GM21737 (cell line): Measurements from ENCODE around the gene ALG14.
"Not testable (repeated sequence)": the region's sequence is repeated elsewhere in the genome, so short reads cannot be mapped to it uniquely, and the experiment has no call there.

Experiments used
- ATAC-seq: cut with Tn5 transposase; IDR thresholded peaks from one replicate; pipeline ENCODE4 v1.9.1; 2021; ENCODE audit warnings: mild to moderate bottlenecking, moderate library complexity; ENCODE audit not compliant: unreplicated experiment

The ALG14 gene

DNA sequence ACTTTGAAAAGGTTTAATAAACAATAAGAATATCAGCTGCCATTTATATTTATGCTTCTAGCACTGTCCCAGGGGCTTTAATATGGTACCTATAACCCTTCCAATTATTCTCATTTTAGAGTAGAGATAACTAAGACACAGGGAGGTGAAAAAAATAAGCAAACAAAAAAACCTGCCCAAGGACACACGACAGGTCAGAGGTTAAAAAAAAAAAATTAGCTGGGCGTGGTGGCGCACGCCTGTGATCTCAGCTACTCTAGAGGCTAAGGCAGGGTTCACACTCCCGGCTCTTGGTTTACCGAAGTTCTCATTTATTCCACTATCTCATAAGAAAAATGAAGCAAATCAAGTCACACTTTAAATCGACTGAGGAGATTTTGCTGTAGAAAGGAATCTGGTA, 111.2 kb downstream of the ALG14 start:
- no peak for ATAC-seq

GRCh38 chr1:94958081-94958480, 114.7 kb downstream of the ALG14 start:
- ATAC-seq, result no peak

DNA sequence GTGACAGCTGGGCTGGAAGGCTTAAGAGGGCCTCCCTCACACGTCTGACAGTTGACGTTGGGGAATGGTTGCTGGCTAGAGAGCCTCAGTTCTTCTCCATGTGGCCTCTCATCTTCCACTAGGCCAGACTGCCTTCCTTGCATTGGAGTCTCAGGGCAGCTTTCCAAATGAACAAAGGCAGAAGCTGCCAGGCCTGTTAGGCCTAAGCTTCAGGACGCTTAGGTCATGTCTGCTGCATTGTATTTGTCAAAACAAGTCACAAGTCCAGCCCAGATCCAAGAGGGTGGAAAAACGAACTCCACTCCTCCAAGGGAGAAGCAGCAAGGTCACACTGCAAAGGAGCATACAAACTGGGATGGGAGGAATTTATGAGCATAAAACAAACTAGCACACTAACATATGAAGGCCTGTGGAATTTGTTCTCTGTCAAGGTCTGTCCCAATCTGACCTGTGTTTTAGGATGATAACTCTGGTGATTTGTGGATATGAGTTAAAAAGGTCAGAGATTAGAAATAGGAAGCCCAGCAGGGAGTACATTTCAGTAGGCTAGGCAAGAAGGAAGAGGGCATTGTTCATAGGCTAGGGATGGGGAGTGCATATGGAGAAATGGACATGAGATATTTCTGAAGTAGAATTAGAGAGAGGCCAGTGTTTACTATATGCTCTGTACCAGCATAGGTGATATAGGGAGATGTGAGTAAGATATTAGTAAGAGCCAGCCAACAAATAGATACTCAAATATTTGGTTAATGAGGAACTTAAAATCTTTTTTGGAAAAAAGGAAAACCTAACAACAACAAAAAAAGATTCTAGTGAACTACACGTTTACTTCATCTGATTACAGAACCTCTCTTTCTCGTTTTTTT, 116.8 kb downstream of the ALG14 start:
- no peak for ATAC-seq

DNA sequence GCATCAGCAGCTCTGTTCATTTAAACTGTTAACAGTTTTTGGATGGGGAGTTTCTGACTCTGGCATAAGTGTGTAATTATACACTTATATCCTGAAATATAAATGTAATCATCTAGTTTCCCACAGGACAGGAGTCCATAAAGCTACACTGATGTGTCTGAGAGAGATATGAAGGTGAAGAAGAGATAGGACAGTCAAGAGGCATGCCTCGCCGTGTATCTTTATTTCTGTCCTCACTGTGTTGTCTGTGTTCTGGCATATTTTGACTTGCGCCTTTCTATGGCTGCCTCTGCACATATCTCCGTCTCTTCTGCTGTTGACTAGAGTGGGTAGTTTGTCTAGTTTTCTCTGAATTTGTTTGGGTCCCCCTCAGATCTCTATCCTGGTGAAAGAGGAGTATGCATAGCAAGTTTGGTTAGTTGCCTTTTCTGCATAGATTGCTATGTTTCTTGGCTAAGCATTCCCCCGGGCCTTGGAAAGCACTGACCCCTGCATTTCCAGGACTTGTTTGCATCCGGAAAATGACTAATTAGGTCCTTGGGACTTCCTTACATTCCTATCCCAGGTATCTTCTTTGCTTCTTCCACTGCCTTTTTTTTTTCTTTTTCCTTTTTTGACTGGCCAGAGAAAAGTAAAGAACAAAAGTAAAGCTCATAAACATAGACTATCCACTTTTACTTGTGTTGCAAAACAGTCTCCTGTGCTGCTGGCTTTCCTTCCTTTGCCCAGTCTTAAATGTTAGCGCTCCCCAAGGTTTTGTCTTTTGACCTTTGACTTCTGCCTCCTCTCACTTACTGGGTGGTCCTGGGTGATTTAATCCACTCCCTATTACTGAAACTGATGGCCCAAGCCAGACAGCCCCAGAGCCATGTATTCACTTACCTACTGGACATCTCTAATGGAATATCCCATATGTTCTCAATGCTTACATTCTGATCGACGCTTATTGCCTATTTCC, 118.2 kb downstream of the ALG14 start:
- no peak for ATAC-seq

- ATAC-seq, result no peak
Observed at GRCh38 chr1:94953746-94954145, 119.0 kb downstream of the ALG14 start.

- no peak for ATAC-seq
Observed at GRCh38 chr1:94953107-94953506, 119.6 kb downstream of the ALG14 start.

DNA sequence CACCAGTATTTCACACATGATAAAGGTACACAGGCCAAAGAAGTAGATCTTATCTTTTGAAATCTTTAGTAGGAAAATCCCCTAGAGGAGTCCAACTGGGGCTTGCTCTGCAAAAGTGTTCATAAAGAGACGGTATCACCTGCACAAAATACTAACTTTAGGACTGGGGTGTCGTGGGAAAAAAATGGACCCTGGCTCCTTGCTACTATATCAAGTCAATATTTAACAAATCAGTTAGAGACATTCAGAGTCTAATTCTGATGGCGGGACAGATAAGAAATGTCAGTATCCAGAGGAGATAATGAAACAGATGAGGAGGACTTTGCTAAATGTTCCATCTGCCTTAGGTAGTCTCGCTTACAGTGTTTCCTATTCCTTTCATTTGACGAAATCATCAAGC, 120.2 kb downstream of the ALG14 start:
- ATAC-seq, result no peak

GRCh38 chr1:94951509-94952208, 121.1 kb downstream of the ALG14 start:
- ATAC-seq, result no peak

DNA sequence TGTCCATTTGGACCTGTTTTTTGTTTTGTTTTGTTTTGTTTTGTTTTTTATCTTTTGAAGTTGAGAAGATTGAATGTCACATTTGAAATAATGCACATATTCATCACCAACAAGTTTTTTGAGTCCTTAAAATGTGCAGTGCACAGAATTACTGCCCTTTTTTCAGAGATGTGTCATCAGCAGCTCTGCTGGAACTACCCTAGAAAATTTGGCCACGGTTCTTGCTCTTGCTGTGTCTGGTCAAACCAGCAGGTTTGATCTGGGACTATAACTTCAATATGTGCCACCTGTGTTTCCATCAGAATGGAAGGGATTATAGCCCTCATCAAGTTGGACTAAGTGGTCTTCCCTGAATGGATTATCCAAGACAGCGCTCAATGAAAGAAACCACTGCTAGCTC, 121.7 kb downstream of the ALG14 start:
- no peak for ATAC-seq

DNA sequence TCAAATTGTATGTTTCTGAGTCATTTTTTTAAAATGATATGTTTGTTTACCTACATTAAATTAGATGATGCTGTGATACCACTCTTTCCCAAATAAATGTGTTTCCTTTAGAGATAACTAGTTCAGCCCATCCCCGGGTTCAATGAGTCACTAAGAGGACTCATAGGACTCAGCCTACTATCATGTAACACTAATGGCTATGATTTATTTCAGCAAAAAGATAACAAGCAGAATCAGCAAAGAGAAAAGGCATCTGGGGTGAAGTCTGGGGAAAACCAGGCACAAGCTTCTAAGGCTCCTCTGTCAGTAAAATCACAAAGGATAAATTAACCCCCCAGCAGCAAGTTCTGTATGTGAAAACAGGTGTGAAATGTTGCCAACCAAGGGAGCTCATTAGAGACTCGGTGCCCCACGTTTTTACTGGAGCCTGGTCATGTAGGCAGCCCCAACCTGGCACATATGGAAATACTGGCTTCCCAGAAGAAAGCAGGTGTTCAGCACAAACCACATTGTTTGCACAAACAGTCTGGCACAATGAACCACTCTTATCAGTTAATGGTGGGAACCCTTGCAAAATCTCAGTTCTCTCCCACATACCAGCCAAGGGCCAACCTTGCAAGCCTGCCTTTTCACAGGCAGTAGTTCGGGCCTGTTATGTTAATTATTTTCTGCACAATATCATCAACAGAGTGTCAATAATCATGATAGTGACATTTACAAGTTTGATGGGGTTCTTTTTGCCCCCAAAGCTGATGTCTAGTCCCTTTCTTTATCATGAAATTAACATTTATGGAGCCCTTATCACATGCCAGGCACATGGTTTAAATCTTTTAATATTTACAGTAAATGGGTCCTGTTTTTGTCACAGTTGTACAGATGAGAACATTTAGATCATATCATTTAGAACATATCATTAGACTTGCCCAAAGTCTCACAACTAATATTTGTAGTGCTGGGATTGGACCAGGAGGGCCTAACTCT, 122.8 kb downstream of the ALG14 start:
- ATAC-seq, result no peak

- no peak for ATAC-seq
Observed at GRCh38 chr1:94947437-94947836, 125.3 kb downstream of the ALG14 start.

DNA sequence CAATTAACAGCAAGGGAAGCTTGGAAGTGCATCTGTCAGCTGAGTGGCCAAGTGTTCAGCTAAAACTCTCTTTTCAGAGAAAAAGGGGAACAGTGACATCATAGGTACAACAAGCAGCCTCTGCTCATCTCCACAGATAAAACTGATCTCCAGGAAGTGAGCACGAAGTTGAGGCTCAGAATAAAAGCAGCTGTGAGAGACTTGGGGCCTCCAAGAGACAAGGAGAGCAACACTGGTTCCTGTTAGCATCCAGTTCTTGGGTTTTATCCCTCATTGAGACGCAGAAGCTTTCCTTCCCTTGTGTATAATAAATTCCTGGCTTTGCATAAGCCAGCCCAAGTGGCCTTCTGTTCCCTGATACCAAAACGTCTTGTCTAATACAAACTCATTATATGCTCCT, 125.9 kb downstream of the ALG14 start:
- no peak for ATAC-seq

DNA sequence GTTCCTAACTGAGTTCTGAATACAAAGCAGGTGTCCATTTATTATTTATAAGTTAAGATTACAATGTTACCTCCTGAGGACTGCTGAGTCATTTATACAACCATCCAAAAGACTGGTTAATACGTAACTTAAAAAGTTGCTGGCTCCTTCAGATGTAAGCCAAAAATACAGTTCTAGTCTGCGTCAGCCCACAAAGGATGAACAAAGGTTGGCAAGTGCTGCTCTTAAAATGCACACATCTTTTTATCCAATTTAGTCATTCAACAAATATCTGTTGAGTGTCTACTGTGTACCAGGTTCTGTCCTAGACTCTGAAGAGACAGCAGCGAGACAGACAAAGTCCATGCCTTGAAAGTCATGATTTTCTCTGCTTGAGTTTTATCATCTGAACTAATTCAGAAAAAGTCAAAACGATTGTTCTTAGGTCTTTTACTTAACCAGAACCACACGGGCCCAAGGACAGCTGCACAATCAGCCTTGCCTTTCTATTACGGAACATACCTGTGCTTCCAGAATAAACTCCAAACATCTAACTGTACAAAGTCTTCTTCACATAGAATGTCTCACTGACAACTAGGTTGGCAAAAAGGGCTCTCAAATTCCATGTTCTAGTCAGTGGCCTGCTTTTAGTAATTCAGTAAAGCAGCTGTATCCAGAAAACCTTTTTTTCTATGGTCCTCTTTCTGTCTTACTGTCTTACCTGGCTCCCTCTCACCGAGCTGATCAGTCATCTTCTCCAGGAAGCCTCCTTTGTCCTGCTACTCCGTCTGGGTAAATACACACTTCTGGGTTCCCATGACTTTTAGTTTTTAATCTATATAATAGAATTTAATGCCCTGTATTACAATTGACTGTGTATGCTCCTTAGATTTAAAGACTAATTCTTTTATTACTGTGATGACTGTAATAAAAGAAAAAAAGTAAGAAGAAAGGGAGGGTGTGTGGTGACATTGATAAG, 130.3 kb downstream of the ALG14 start:
- no peak for ATAC-seq

- ATAC-seq, result not testable (repeated sequence)
Observed at GRCh38 chr1:94941480-94941879, 131.3 kb downstream of the ALG14 start.

GRCh38 chr1:94940738-94941137, 132.0 kb downstream of the ALG14 start:
- no peak for ATAC-seq

DNA sequence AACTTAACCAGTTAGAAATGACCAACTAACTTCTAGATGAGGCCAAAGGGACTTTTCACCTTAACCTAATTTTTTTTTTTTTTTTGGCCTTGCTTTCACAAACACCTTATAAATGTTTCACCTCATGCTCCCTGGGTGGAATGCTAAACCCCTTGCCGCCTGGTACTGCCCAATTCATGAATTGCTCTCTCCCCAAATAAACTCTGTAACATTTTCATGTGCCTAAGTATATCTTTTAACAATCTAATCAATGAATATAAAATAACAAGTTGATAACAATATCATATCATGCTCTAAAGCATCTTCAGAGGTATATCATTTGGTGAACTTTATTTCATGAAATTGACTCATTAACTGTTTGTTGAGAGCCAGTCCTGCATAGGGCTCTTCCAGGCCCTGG, 134.9 kb downstream of the ALG14 start:
- no peak for ATAC-seq

- ATAC-seq, result no peak
Observed at GRCh38 chr1:94936861-94937620, 135.7 kb downstream of the ALG14 start.

DNA sequence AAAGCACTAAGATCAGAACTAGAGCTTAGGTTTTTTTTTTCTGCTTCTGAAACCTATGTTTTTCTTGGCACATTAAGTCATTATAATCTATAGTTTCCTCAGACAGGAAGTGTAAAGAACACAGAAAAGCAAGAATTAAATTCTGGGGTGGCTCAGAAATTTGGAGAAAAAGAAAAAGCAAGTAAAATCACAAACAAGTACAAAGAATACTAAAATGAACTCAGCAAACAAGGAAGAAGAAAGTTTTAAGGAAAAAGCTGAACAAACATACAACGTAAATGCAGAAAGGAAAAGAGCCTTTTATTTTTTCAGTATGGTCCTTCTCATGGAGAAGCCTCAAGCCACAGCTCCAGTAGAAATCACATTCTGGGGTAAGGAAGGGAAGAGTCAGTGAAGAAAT, 137.3 kb downstream of the ALG14 start:
- ATAC-seq, result no peak
